BJ (cell line): Measurements from ENCODE around the gene DENND1A. TPM values are rescaled to one million over a fixed set of nuclear protein-coding genes. Genes with fewer than 3 reads are reported as not detected.

Experiments
- CTCF ChIA-PET: fragments of 350-600 bp; formaldehyde crosslinking; extraction: SDS; loops from one replicate; lab custom pipeline; 2021; ENCODE audit warnings: antibody characterized with exemption, inconsistent platforms; lab: Yijun Ruan, JAX
- POLR2A ChIA-PET: fragments of 300-600 bp; sonication (Branson Sonifier 250); formaldehyde crosslinking; extraction: SDS; loops from one replicate; lab custom pipeline; 2021; ENCODE audit warnings: antibody characterized with exemption; lab: Charles Lee
- DNase-seq: peaks from one replicate; pipeline ENCODE4 v3.0.0-alpha.2; 2011; ENCODE audit warnings: low read depth
- H3K27me3 ChIP-seq: 2 replicates; pipeline ENCODE4 v1.6.0; 2011; ENCODE audit warnings: low read length; ENCODE audit not compliant: control insufficient read depth, insufficient read depth
- H3K36me3 ChIP-seq: 2 replicates; pipeline ENCODE4 v1.5.1; 2011; ENCODE audit warnings: low read length; ENCODE audit not compliant: control insufficient read depth, insufficient read depth
- H3K4me3 ChIP-seq: 2 replicates; pipeline ENCODE4 v1.5.1; 2011; ENCODE audit warnings: low read depth, mild to moderate bottlenecking, control low read depth, low read length
- polyA plus RNA-seq: library from polyadenylated mRNA; depleted of rRNA; stranded (reverse); fragments of >200 nt; gene quantifications from 2 replicates; pipeline ENCODE4 v1.2.3, GENCODE V29; 2011
- TF ChIP-seq, protein P1 (sequence below): IDR thresholded peaks from 2 replicates; pipeline ENCODE4 v1.5.1; 2011; ENCODE audit warnings: low read depth, mild to moderate bottlenecking, control low read depth, inconsistent platforms, low read length, moderate library complexity; ENCODE audit not compliant: insufficient read depth

The DENND1A gene
- polyA plus RNA-seq, 1 experiment: 24.0 TPM

DNA sequence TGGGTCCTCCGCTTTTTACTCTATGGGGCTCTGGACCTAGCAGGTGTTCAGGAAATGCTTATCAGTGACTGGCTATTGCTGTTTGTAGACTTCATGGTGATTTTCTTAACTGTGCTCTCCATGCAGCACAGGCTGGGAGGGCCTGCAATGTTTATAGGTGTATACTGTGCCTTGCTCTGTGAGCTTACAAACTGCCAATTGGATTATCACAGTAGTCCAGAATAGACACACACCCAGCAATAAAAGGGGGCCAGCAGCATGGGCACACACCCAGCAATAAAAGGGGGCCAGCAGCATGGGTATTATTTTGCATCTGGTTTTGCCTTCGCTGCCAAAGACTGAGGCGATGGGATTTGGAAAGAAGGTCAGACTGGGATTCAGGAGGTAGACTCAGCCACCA, 473.9 kb downstream of the DENND1A start:
- TF ChIP-seq, protein P1, sequence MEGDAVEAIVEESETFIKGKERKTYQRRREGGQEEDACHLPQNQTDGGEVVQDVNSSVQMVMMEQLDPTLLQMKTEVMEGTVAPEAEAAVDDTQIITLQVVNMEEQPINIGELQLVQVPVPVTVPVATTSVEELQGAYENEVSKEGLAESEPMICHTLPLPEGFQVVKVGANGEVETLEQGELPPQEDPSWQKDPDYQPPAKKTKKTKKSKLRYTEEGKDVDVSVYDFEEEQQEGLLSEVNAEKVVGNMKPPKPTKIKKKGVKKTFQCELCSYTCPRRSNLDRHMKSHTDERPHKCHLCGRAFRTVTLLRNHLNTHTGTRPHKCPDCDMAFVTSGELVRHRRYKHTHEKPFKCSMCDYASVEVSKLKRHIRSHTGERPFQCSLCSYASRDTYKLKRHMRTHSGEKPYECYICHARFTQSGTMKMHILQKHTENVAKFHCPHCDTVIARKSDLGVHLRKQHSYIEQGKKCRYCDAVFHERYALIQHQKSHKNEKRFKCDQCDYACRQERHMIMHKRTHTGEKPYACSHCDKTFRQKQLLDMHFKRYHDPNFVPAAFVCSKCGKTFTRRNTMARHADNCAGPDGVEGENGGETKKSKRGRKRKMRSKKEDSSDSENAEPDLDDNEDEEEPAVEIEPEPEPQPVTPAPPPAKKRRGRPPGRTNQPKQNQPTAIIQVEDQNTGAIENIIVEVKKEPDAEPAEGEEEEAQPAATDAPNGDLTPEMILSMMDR: no peak
- H3K4me3 ChIP-seq: no peak overlapping the region
- no peak for DNase-seq
- H3K27me3 ChIP-seq: no peaks in the 10 kb centered on the region
- H3K36me3 ChIP-seq: peaks cover 5% of the 10 kb centered on the region
- ChIA-PET CTCF (interaction anchor here (1.4 kb wide), 1 partner anchor 7 kb away, joined by 3 read pairs; no protein-coding TSS in a partner anchor), POLR2A (no interaction called here)

DNA sequence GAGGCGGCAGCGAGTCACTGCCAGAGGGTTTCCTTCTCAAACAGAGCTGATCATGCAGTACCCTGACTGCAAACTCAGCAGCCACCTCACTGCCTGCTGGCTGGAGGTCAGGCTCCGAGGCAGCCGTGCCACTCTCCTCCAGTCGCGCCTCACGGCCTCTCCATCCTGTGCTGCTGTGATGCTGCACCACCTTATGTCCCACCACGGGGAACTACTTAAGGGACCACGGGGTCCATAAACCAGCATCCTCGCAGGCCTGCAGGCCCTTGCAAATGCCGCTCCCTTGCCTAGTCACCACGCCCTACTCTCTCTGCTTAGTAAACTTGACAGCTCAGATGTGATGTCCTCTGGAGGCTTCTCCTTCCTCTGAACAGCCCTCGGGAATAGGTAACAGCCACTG, 474.7 kb downstream of the DENND1A start:
- H3K4me3 ChIP-seq: no peak overlapping the region
- ChIA-PET CTCF (no interaction called here), POLR2A (interaction anchor here (0.5 kb wide), 1 partner anchor 322 kb away, joined by 4 read pairs; no protein-coding TSS in a partner anchor)
- peaks cover 5% of the 10 kb centered on the region for H3K36me3 ChIP-seq
- H3K27me3 ChIP-seq: no peaks in the 10 kb centered on the region
- DNase-seq: no peak
- TF ChIP-seq, protein P1: no peak

DNA sequence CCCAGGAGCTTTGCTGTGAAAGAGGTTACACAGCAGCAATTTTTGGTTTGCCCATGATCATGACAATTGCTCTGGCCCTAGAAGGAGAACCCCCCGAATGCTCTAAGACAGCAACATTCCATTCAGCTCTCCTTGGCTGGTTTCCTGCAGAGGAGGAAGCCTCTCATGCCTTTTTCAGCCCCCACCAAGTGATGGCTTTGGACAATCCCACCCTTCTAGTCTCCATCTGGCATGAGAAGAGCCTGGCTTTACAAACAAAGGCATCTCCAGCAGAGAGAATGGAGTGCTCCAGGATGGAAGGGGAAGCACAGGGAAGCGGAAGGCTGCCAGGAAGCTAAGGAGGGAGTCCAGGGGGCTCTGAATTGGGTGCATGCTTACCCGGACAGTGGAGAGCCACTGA, 475.6 kb downstream of the DENND1A start:
- TF ChIP-seq, protein P1: no peak
- peaks cover 6% of the 10 kb centered on the region for H3K36me3 ChIP-seq
- ChIA-PET CTCF (no interaction called here), POLR2A (no interaction called here)
- no peak overlapping the region for H3K4me3 ChIP-seq
- no peak for DNase-seq
- H3K27me3 ChIP-seq: no peaks in the 10 kb centered on the region

DNA sequence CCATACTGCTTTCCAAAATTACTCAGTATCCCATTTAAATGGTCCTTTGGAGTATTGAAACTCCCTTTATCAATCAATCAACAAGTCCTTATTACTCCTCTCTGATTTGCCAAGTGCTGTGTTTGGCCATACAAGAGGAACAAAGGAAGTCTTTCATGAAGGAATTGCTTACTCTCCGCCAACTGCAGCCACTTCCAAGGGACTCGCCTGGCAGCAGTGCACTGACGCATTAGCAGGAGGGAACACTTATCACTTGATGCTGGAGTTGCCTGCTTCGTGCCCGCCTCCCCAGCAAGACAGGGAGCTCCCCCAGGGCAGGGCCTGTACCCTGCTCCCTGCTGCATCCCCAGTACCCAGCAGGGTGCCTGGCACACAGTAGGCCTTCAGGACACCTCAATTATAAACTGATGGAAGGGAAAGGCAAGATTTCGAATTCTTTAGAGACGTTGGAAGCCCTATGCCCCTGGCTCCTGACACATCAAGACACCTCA, 476.1 kb downstream of the DENND1A start:
- H3K27me3 ChIP-seq: no peaks in the 10 kb centered on the region
- DNase-seq: no peak

DNA sequence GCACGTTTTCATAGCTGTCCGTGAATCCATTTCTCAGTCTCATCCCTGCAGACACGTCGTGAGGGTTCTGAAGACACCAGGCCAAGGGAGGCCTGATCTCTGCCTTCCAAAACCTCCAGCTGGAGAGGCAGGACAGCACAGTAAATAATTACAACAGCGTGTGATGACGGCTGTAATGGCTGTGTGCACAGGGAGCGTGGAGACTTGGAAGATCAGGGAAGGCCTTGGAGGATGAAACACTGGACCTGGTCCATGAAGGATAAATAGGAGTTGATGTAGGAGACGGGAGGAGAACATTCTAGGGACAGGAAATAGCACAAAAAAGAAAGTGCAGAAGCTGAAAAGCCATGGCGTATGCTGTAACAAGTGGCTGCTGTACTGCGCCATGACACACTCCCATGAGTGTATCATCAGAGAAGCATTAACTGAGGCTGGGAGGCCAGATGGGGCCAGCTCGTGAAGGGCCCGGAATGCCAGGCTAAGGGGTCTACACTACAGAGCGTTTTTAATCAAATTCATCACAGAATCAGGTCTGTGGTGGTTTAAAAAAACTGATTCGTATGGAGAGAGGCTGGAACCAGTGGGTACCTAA, 476.8 kb downstream of the DENND1A start:
- no peaks in the 10 kb centered on the region for H3K27me3 ChIP-seq
- H3K4me3 ChIP-seq: no peak overlapping the region
- peaks cover 6% of the 10 kb centered on the region for H3K36me3 ChIP-seq
- POLR2A ChIA-PET: no interaction called here
- DNase-seq: no peak
- TF ChIP-seq, protein P1: no peak
- CTCF ChIA-PET: interaction anchor here (0.6 kb wide), 1 partner anchor 445 kb away, joined by 5 read pairs; no protein-coding TSS in a partner anchor

More for the DNA sequence above, 476.1 kb downstream of the DENND1A start:
- ChIA-PET CTCF (no interaction called here), POLR2A (no interaction called here)
- TF ChIP-seq, protein P1: no peak
- peaks cover 6% of the 10 kb centered on the region for H3K36me3 ChIP-seq
- no peak overlapping the region for H3K4me3 ChIP-seq
